Lower leg skin (tissue), 4 donors: ENCODE data around the gene MBNL2. TPM values are rescaled to one million over a fixed set of nuclear protein-coding genes. Genes with fewer than 3 reads are reported as not detected.

Experiments used
- DNase-seq, 2 donors: peaks; one replicate each; pipeline ENCODE4 v3.0.0-alpha.2; 2019; ENCODE audit warnings: low spot score in 2 of 2
- H3K4me3 ChIP-seq: fragments of 200-600 bp; sonication (generic); 2 replicates; pipeline ENCODE4 v1.5.1; 2017; ENCODE audit warnings: mild to moderate bottlenecking, low read depth; ENCODE audit not compliant: poor library complexity, severe bottlenecking
- CTCF ChIP-seq, 3 donors: fragments of 450-650 bp; IDR thresholded peaks; one replicate each; pipeline ENCODE4 v1.5.1; 2016; ENCODE audit warnings: antibody characterized with exemption in 3 of 3, mild to moderate bottlenecking in 3 of 3, moderate library complexity in 2 of 3
- POLR2A ChIP-seq, 2 donors: fragments of 450-650 bp; IDR thresholded peaks; one replicate each; pipeline ENCODE4 v1.6.1; 2016 to 2017; ENCODE audit warnings: antibody characterized with exemption in 2 of 2, mild to moderate bottlenecking in 1 of 2, moderate library complexity in 1 of 2
- WGBS, 2 donors: methylation state at CpG; one replicate each; pipeline ENCODE4 v1.1.5; 2018; 5-methylcytosine and 5-hydroxymethylcytosine counted together
- intact Hi-C: fragments of 100-400 bp; cut with DNase I; formaldehyde crosslinking; loops from one replicate; pipeline ENCODE4 v1.15.0; 2023; ENCODE audit warnings: low total_unique reads
- total RNA-seq, 4 donors: library from RNA; depleted of rRNA; stranded (reverse); fragments of >200 nt; gene quantifications; one replicate each; pipeline ENCODE4 v1.1.0, GENCODE V29; 2016

Gene MBNL2
- total RNA-seq, 4 donors from 2014 or later: 37.6 to 59.5 (median 45.4) TPM

GRCh38 chr13:97225533-97225932 lies 3.4 kb downstream of the MBNL2 start:
- TF ChIP-seq CTCF (IDR thresholded peaks at IDR 0.05) (no peak), POLR2A (IDR thresholded peaks at IDR 0.05) (no peak)
- intact Hi-C loops: no loop called here

GRCh38 chr13:97226013-97226412 lies 3.9 kb downstream of the MBNL2 start:
- no peak overlapping the region for H3K4me3 ChIP-seq
- WGBS, 2 donors: 20 to 35% methylated on average over 8 of the region's 8 CpGs
- TF ChIP-seq CTCF (IDR thresholded peaks at IDR 0.05) (no peak), POLR2A (IDR thresholded peaks at IDR 0.05) (no peak)
- intact Hi-C loops: no loop called here
- DNase-seq: no peak

More at GRCh38 chr13:97225533-97225932, 3.4 kb downstream of the MBNL2 start:
- 26 to 32% methylated on average over 4 of the region's 4 CpGs for whole genome bisulfite sequencing, 2 donors
- no peak for DNase-seq
- H3K4me3 ChIP-seq: no peak overlapping the region

GRCh38 chr13:97226788-97227627 lies 4.9 kb downstream of the MBNL2 start:
- DNase-seq: no peak
- intact Hi-C loops: no loop called here
- TF ChIP-seq POLR2A (IDR thresholded peaks at IDR 0.05) (no peak), CTCF (IDR thresholded peaks at IDR 0.05) (no peak)
- 36% methylated on average over 6 of the region's 6 CpGs for WGBS, 2 donors
- H3K4me3 ChIP-seq: no peak overlapping the region

- TF ChIP-seq POLR2A (IDR thresholded peaks at IDR 0.05): no peak
- TF ChIP-seq CTCF (IDR thresholded peaks at IDR 0.05): no peak
- intact Hi-C loops: no loop called here
- 52 to 59% methylated on average over 3 of the region's 3 CpGs for WGBS, 2 donors
- no peak overlapping the region for H3K4me3 ChIP-seq
- no peak for DNase-seq
These were observed 6.9 kb downstream of the MBNL2 start for GRCh38 chr13:97228850-97229521.

- no peak for DNase-seq
- intact Hi-C loops: no loop called here
- no peak overlapping the region for H3K4me3 ChIP-seq
- TF ChIP-seq CTCF (IDR thresholded peaks at IDR 0.05): no peak
- no peak for TF ChIP-seq POLR2A (IDR thresholded peaks at IDR 0.05)
- 89 to 96% methylated on average over 3 of the region's 3 CpGs for WGBS, 2 donors
These were observed 7.6 kb downstream of the MBNL2 start for GRCh38 chr13:97229699-97230098.
